GM10847 (cell line): ENCODE measurements around the gene DOCK9.

Experiments
- POLR2A ChIP-seq: IDR thresholded peaks from 2 replicates; pipeline ENCODE4 v1.6.1; 2011; ENCODE audit not compliant: insufficient read length; ENCODE audit errors: extremely low read depth

DOCK9 gene, protein sequence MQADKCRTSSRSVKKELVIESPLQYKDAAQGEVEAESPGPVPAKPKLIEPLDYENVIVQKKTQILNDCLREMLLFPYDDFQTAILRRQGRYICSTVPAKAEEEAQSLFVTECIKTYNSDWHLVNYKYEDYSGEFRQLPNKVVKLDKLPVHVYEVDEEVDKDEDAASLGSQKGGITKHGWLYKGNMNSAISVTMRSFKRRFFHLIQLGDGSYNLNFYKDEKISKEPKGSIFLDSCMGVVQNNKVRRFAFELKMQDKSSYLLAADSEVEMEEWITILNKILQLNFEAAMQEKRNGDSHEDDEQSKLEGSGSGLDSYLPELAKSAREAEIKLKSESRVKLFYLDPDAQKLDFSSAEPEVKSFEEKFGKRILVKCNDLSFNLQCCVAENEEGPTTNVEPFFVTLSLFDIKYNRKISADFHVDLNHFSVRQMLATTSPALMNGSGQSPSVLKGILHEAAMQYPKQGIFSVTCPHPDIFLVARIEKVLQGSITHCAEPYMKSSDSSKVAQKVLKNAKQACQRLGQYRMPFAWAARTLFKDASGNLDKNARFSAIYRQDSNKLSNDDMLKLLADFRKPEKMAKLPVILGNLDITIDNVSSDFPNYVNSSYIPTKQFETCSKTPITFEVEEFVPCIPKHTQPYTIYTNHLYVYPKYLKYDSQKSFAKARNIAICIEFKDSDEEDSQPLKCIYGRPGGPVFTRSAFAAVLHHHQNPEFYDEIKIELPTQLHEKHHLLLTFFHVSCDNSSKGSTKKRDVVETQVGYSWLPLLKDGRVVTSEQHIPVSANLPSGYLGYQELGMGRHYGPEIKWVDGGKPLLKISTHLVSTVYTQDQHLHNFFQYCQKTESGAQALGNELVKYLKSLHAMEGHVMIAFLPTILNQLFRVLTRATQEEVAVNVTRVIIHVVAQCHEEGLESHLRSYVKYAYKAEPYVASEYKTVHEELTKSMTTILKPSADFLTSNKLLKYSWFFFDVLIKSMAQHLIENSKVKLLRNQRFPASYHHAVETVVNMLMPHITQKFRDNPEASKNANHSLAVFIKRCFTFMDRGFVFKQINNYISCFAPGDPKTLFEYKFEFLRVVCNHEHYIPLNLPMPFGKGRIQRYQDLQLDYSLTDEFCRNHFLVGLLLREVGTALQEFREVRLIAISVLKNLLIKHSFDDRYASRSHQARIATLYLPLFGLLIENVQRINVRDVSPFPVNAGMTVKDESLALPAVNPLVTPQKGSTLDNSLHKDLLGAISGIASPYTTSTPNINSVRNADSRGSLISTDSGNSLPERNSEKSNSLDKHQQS (N-terminal part only)

DNA sequence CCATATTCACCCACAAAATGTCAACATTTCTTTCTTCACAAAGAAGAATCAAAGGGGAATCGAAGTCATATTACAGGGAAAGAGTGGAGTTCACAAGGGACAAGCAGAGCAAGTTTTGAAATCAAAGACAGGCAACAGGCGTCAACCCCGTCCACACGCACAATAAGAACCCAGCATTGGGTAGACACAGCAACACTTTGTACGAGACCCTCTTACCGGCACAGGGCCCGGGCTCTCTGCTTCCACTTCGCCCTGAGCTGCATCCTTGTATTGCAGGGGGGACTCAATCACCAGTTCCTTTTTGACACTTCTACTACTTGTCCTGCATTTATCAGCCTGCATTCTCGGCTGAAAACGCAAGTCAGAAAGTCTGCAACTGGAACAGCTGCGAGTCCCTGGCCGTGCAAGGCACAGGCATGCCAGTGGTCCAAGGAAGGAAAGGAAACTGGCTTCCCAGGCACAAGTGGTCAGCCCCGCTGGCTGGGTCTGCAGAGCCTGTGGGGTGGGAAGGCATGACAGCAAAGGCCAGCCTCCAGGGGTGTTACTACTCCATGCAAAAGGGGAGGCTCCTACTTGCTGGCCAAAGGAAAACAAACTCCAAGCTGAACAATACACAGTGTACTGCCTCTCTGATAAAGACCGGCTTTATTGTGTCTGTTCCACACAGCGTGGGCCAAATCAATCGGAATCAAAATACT lies at the start of gene DOCK9:
Gene DOCK9 (minus strand): TSS at position 497 of the 698 bp plus-strand sequence. CDS start 155 bp downstream, at position 342.
- TF ChIP-seq POLR2A, result no peak

DNA sequence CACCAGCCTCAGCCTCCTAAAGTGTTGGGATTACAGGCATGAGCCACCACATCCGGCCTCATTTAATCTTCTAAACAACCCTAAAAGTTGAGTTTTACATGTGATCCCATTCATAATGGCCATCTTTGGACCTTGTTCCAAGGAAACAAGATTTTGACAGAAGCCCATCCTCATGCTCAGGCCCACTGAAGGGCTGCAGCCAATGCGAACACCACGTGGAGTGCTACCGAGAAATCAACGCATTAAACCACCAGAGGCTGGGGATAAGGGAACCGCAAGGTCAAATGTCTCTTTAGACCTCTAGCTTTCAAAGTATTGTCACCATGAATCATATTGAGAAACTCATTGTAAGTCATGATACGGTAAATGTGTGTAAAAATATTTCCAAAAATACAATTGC lies 49.4 kb upstream of the DOCK9 start:
- TF ChIP-seq POLR2A, result no peak

DNA sequence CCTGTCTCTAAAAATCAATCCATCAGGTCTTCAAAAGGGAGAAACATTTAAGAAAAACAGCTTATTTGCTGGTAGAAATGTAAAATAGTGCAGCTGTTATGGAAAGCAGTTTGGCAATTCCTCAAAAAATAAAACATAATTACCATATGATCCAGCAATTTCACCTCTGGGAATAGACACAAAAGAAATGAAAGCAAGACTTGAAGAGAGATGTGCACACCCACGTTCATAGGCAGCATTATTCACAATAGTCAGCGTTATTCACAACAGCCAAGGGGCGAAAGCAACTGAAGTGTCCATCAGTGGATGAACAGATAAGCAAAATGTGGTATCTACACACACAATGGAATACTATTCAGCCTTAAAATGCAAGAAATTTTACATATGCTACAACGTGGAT lies 45.1 kb upstream of the DOCK9 start:
- no peak for TF ChIP-seq POLR2A

DNA sequence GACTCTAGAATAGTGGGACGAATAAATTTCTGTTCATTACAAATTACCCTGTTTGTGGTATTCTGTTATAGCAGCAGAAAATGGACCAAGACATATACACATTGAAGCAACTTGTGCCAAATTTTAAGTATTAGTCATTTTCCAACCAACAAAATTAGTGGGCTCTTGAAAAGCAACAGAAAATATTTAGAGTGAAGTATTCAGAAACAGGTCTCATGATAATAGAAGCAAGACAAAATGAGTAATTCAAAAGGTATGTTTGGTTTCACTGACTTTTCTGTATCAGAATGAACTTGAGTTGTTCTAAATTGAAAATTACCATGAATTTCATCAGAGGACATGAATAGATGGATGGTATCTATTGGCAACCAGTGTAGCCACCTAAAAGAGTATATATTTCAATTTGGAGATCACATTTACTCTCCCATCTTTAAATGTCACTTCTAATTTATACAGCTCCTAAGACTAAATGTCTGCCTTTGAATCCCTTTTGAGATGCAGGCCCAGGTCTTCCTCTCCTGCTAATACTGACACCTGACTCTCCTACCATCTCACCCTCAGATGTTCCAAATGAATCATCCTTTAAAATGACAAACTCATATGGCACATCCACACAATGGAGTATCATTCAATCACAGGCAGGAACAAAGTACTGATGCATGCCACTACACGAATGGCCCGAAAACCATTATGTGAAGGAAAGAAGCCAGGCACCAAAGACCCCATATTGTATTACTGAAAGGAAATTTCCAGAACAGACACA lies 40.7 kb upstream of the DOCK9 start:
- TF ChIP-seq POLR2A, result no peak

DNA sequence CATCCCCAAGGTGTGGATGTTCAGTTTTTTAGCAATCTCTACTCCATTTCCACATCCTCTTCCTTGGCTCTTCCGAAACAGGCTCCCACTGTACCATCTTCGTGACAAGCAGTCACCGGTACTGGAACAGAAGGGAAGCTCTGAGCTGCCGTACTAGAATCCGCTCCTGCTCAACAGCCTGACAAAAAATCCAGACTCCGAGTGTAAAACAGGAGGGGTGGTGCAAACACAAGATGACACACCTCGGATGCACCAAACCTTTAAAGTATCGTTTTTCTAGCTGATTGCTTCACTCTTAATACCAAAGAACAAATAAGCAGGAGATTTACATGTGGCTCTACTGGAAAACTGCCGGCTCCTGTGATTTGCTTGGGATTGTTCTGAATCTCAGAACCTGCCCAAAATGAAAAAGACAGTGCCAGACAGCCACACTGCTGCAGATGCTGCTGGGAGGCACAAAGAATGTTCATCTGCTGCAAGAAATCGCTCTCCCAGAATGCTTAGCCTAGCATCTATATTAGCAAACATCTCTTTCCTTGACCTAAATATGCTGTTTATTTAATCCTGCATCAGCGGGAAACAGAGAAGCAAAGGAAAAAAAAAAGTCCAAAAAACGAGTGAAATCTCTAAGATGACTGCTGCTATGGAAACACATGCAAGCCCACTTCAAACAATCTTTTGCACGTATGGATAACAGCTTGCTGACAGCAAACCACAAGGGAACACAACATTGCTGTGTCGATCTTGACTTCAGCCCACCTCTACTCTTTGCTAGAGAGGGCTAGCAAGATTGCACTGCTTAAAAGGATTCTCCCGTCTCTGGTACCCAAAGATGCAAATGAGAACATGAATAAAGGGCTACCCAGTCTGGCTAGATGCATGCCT lies 38.0 kb upstream of the DOCK9 start:
- TF ChIP-seq POLR2A, result no peak

DNA sequence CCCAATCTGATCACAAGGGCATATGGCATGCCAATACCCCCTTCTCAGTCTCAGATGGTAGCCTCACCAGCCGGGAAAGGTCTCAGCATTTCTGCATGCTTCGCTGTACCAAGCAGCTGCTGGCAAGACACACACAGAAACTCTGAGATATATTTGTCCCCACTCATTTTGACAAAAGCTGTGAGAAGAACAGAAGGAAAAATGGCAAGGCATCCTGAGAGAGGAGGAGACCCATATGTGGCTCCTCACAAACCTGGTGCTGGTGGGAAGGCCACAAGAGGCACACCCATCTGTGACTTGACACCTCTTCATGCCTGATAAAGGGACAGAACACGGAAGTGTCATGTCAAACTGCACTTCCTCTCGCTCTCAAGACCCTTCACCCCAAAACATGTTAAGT lies 36.7 kb upstream of the DOCK9 start:
- TF ChIP-seq POLR2A, result no peak

DNA sequence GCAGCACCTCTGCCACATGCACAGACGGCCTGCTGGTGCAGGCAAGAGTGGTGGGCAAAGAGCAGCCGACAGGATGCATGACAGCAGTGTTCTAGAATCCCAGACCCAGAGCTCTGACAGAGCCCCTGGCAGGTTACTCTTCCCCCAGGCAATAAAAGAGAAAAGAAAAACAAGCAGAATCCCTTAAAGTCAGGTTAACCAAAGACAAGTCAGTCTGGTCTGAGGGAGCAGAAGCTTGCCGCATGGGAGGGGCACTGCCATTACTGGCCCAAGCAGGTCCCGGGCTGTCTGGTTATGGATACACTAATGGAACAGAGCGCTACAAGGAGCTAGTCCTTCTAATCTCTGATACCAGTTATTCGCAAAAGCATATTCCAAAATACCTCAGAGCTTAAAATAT lies 36.1 kb upstream of the DOCK9 start:
- no peak for TF ChIP-seq POLR2A

DNA sequence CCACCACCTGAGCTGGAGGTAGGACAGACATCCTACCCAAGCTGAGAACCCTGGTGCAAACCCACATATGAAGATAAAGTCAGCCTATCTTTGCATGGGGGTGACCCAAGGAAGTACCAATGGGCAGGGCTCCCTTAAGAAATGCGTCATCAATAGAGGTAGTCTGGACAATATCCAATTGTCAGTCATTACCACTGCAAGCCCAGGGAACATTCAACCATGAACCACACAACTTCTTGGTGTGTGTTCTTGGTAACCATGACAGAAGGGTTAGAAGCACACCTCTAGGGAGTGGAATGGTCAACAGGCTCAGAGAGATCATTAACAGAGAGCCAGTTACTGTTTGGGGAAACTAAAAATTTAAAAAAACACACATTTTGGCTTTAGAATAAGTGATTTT lies 34.7 kb upstream of the DOCK9 start:
- TF ChIP-seq POLR2A, result no peak

DNA sequence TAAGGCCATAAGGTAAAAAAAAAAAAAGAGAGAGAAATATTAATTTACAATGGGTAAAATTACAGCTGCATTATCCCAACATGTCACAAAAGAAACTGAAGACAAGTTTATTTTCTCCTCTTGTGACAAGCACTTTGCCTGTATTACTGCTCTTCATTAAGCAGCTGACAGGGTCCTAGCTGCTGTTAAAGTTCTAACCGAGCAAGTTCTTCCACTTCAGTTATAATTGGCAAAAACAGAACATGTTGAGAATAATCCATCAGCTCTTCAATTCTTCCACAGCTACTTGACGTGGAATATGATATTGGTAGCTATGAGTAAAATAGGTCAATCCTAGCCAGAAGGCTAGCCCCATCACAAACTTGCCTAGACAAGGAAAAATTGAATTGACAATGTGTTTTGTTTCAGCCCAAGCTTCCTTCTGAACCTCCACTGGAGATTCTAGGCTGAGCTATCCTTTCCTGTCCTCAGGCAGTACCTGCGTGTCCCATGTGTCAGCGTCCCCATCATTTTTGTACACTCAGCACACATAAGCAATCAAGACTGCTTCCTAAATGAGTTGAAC lies 32.2 kb upstream of the DOCK9 start:
- TF ChIP-seq POLR2A, result no peak

DNA sequence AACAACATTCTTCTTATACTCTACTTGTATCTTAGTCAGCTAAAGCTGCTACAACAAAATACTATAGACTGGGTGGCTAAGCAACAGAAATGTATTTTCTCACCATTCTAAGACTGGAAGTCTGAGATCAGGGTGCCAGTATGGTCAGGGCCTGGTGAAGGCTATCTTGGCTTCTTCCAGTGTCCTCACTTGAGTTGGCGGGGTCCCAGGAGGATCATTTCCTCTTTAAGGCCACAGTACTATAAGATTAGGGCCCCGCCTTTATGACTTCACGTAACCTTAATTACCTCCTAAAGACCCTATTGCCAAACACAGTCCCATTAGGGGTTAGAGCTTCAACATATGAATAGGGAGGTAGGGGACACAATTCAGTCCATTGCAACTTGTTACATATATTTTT lies 30.7 kb upstream of the DOCK9 start:
- no peak for TF ChIP-seq POLR2A

DNA sequence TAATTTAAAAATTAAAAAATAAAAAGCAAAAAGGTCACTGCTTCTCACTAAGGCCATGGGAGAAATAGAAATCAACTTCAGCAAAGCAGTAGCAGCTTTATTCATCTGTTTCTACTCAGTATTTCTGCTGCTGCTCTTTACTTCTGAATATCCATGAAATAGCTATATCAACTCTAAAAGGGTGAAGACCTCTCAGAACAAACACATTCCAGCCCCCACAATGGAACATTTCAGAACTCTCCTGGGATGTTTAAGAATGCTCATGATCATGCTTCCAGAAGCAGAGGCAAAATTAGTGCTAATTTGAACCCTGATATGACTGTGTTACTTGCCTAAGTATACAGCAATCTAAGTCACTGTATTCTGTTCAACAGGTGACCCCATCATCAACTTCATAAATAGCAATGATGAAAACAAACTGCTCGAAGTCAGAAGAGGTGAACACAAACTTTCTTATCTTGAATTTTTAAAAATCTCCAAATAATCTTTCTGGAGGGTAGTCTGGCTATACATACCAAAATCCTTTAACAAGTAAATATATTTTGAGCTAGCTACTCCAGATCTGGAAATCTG lies 29.6 kb upstream of the DOCK9 start:
- TF ChIP-seq POLR2A, result no peak

DNA sequence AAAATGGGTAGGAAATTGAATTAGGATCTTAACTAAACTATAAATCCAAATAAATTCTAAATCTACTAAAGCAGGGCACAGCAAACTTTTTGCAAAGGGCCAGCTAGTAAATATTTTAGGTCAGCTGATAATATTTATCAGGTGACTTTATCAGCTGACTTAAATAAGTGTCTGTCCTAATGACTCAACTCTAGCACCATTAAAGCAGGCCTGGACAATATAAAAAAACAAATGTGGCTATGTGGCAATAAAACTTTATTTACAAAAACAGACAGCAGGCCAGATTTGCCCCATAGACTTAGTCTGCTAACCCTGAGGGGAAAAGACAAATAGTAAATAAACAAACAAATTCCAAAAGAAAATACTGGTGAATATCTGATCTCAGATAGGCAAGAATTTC lies 27.7 kb upstream of the DOCK9 start:
- no peak for TF ChIP-seq POLR2A

DNA sequence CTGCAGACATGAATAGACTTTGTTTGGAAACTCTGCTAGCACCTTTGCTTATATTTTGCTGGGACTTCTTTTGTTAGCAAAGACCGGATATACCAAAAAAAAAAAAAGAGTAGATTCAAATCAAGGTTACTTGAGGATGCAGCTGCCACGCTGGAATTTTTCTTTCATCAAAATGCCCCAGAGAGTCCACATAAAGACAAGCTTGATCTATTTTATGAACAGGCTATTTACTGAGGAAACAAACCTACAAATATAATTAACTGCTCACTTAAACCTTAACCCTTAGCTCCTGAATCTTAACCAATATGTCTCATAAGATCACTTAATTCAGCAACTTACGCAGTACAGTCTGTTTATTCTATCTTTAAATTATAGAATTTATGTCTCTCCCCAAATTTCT lies 27.1 kb upstream of the DOCK9 start:
- no peak for TF ChIP-seq POLR2A
